Dendritic cell treated with granulocyte-macrophage colony-stimulating factor and Interleukin-4, amounts not matched to agents 40 ng/mL and 50 ng/mL, for 4 days (primary cell): ENCODE results near the gene RGS10.

ENCODE experiments used
- H3K27ac Mint-ChIP-seq: one replicate; pipeline ENCODE4 v1.8.0; 2022; ENCODE audit warnings: mild to moderate bottlenecking, mixed read lengths
- H3K27me3 Mint-ChIP-seq: one replicate; pipeline ENCODE4 v1.8.0; 2022; ENCODE audit warnings: mild to moderate bottlenecking, mixed read lengths
- H3K36me3 Mint-ChIP-seq: one replicate; pipeline ENCODE4 v1.8.0; 2022; ENCODE audit warnings: low read depth, mixed read lengths
- H3K4me1 Mint-ChIP-seq: one replicate; pipeline ENCODE4 v1.8.0; 2022; ENCODE audit warnings: low read depth, mixed read lengths
- H3K4me3 Mint-ChIP-seq: one replicate; pipeline ENCODE4 v1.8.0; 2022; ENCODE audit warnings: mild to moderate bottlenecking, moderate library complexity, mixed read lengths
- H3K9me3 Mint-ChIP-seq: one replicate; pipeline ENCODE4 v1.8.0; 2022; ENCODE audit warnings: mixed read lengths
- intact Hi-C: fragments of 100-400 bp; cut with micrococcal nuclease; formaldehyde crosslinking; loops from one replicate; pipeline ENCODE4 v1.15.0; 2022

RGS10 gene

DNA sequence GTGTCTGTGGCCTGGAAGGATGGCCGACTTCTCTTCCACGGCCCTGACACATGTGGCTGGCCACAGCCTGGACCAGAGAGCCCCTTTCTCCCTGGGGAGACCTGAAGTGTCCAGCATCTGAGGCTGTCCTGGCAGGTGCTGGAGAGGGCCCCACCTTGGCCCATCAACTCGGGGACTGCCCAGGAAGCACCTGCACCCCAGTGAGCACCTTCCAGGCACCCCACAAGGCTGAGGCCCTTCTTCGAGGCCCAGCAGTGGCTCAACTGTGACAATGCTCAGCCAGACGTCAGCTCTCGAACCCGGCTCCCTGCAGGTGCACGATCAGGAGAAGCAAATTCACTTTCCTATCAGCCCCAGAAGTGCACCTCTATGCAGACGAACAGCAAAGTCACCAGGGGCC is 24.3 kb downstream of the RGS10 start:
- Mint-ChIP-seq H3K4me1 (peaks cover 67% of the 10 kb centered on the region), H3K9me3 (no peaks in the 10 kb centered on the region), H3K27me3 (no peaks in the 10 kb centered on the region), H3K27ac (peak overlapping the region; percentile 77), H3K4me3 (no peak overlapping the region), H3K36me3 (peaks cover 79% of the 10 kb centered on the region)
- intact Hi-C loops = no loop called here

DNA sequence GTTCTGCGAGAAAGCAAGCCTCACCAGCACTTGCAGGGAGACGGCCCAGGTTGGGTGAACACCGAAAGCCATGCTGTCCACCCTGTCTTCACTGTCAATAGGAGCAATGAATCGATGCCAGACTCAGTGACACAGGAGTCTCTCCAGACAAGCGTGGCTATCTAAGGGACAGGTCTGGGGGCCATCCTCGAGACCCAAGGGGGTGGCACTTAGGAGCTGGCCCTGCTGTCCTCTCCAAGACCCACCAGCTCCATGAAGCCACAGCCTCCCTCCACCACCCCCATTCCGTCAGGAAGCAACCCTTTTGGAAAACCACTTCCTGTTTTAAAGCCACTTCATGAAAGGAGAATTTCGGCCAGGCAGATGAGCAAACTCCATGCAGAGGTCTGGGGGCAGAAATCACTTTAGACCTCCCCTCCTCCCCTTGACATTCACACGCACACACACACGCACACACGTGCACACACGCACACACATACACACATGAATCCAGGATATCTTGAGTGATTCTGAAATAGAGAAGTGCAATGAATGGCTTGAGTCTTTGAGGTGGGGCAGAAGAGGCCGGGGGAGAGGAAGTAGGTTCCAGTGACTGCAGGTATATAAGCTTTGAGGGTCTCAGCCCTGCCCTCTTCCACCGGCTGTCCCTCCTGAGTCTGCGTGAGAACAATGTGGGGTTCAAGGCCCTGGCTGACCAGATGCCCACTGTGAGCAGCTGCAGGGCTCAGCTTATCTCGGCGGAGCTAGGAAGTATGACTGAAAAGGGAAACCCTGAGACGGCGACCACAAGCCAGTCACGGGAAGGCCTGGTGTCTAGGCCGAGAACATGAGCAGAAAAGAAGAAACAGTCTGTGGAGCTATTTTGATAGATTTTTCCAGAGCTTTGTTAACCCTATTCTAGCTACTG is 25.0 kb downstream of the RGS10 start:
- peaks cover 79% of the 10 kb centered on the region for H3K36me3 Mint-ChIP-seq
- H3K9me3 Mint-ChIP-seq = no peaks in the 10 kb centered on the region
- no peaks in the 10 kb centered on the region for H3K27me3 Mint-ChIP-seq
- H3K27ac Mint-ChIP-seq = peak overlapping the region; percentile 77
- intact Hi-C loops = loop anchor here (1.0 kb wide), 2 partner anchors 25 to 79 kb away; partner anchors contain the start of genes RGS10 and TIAL1
- peaks cover 67% of the 10 kb centered on the region for H3K4me1 Mint-ChIP-seq
- H3K4me3 Mint-ChIP-seq = peak overlapping the region; percentile 52

DNA sequence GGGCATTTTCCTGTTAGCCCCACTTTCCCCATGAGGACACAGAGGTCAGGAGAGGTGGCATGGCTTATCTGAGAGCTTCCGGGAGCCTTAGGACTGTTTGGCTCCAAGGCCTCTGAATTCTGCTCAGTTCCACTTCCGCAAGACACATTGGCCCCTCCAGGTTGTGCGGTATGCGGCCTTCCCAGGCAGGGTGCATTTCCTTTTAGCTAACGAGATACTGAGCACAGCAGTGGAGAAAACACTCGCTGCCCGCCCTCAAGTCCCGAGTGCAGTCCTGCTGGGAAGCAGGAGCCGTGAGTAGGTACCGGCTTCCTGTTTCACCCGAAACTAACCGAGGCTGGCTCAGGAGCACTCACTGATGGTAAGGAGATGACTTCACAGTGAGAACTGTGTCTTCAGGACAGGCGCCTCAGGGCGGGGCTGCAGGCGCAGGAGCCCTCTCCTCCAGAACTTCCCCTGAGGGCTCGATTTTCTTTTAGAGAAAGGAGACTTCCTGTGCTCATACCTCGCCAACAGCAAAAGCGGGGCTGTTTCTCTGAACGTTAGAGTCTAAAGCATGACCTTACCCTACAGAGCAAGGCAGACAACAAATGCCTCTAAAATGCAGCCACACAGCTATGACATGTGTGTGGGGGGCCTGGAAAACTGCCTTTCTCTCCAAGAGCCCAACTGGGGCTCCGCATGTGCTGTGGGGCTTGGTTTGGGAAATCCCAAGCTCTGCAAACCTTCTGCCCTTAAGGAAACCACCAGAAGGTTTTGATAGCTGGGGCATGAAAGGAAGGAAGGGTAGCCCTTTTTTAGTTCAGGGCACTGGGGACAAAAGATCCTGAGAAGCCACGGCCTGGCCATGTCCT is 25.9 kb downstream of the RGS10 start:
- Mint-ChIP-seq H3K9me3 (no peaks in the 10 kb centered on the region), H3K36me3 (peaks cover 79% of the 10 kb centered on the region), H3K4me1 (peaks cover 61% of the 10 kb centered on the region), H3K27ac (peak overlapping the region; percentile 77), H3K27me3 (no peaks in the 10 kb centered on the region), H3K4me3 (peak overlapping the region; percentile 54)
- intact Hi-C loops = loop anchor here (1.0 kb wide), 2 partner anchors 26 to 80 kb away; partner anchors contain the start of genes RGS10 and TIAL1

DNA sequence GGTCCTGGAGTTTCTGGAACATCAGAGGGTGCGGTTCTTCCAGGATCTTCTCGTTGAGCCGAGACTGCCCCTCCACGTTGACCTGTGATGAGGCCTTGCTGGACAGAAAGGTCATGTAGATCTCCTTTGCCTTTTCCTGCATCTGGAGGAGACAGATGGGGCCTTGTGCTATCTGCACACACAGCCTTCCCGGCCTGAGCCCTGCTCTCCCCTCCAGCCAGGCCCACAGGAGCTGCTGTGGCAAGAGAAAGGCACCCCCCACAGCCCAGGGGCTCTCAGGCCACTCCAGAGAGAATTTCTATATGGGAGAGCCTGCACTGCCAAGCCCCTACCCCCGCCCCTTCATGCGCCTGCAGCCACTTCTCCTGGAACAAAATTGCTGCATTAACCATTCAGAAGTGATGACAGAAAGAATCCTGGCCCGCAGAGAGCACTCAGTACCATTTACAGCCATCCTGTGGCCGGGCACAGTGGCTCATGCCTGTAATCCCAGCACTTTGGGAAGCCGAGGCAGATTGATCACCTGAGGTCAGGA is 26.9 kb downstream of the RGS10 start:
- intact Hi-C loops = no loop called here
- Mint-ChIP-seq H3K36me3 (peaks cover 79% of the 10 kb centered on the region), H3K4me3 (no peak overlapping the region), H3K27ac (peak overlapping the region; percentile 77), H3K27me3 (no peaks in the 10 kb centered on the region), H3K4me1 (peaks cover 55% of the 10 kb centered on the region), H3K9me3 (no peaks in the 10 kb centered on the region)

DNA sequence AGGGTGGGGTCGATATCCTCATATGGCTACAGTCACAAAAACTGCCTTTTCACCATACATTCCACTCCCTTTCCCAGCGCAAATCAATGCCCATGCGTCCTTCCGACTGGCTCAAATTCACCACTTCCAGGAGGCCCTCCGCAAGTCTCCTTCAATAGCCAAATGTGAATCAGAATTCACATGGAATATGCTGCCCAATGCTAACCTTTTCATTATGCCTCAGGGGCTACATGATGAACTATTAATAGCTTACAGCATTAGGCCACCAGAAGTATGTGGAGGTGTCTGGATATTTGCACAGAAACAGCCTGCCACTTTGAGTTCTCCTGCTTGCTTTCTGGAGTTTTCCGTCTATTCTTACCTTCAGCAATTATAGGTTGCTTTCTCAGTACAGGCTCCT is 27.7 kb downstream of the RGS10 start:
- peaks cover 79% of the 10 kb centered on the region for H3K36me3 Mint-ChIP-seq
- intact Hi-C loops = no loop called here
- no peak overlapping the region for H3K4me3 Mint-ChIP-seq
- H3K4me1 Mint-ChIP-seq = peaks cover 52% of the 10 kb centered on the region
- H3K27ac Mint-ChIP-seq = peak overlapping the region; percentile 52
- H3K9me3 Mint-ChIP-seq = no peaks in the 10 kb centered on the region
- no peaks in the 10 kb centered on the region for H3K27me3 Mint-ChIP-seq

DNA sequence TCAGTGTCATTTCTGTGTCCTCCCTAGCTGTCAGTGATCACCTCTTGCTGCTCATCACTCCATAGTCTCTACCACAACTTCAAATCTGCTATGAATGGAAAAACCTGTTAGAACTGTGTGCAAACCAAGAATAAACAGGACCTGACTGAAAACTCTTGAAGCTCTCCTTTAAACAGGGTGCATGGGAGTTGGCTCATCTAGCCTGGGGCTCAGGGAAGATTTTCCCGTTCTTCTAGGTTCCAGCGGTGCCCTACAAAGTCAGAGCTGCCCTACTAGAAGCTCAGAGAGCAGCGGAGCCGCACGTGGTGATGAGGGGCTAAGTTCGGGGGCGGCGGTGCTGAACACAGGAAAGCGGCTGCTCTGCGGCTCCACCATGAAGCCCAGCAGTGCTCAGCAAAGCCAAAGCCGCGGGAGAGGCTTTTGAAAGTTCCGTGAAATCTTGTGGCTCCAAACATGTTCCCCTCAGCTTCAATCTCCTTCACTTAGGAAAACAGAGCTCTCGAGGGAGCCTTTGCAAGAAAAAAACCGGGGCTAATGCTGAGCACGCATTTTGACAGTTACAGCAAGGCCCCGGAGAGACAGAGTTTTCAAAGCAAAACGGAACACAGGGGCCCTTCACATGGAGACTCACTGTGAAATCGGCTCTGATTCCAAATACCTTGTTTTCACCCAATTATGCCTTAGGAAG is 30.5 kb downstream of the RGS10 start:
- no peak overlapping the region for H3K4me3 Mint-ChIP-seq
- peaks cover 23% of the 10 kb centered on the region for H3K4me1 Mint-ChIP-seq
- peaks cover 89% of the 10 kb centered on the region for H3K36me3 Mint-ChIP-seq

DNA sequence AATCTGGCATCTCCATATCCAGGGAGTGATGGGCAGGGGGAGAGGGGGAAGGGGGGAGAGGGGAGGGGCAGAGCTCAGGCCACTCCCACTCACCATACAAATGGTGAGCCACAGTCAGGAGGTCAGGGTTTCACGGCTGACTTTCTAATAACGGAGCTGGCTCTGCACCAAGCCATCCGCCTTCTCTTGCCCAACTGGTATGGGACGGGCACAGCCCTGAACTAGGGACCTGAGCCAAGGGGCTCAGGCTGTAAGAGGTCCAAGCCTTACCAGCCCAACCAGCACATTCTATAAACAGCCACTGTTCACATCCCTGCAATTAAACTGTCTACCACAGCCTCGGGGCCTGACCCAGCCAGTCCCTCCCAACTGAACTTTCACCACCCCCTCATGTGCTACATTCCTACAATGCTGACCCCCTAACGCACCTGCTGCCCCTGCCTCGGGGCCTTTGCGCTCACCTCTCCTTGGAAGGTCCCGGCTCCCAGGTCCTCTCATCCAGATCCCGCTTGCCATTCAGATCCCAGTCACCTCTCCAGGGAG is 32.5 kb downstream of the RGS10 start:
- H3K36me3 Mint-ChIP-seq = peaks cover 100% of the 10 kb centered on the region
- H3K27me3 Mint-ChIP-seq = no peaks in the 10 kb centered on the region

More for the DNA sequence above, 30.5 kb downstream of the RGS10 start:
- H3K27ac Mint-ChIP-seq = no peak overlapping the region
- H3K27me3 Mint-ChIP-seq = no peaks in the 10 kb centered on the region
- H3K9me3 Mint-ChIP-seq = no peaks in the 10 kb centered on the region
- intact Hi-C loops = no loop called here

DNA sequence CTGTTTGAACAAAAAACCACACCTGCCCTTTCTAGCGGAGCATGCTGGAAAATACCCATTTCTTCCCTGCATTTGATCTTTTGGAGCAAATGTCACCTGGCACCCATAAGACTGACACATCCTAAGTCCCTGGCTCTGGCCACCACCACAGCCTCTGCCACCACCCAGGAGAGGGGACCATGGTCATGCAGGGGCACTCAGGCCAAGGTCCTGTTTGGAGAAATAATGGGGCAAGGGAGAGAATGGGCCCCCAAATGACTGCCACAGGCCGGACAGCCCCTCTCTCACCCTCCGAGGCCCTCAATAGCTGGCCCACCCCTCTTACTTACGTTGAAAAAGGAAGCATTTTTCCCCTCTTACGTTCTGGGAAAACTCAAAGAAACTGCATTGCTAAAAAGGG is 35.4 kb downstream of the RGS10 start:
- Mint-ChIP-seq H3K27ac (no peak overlapping the region), H3K4me3 (no peak overlapping the region), H3K27me3 (no peaks in the 10 kb centered on the region), H3K9me3 (no peaks in the 10 kb centered on the region), H3K4me1 (peaks cover 4% of the 10 kb centered on the region), H3K36me3 (peaks cover 100% of the 10 kb centered on the region)
- intact Hi-C loops = no loop called here

More for the DNA sequence above, 32.5 kb downstream of the RGS10 start:
- Mint-ChIP-seq H3K4me3 (no peak overlapping the region), H3K4me1 (peaks cover 4% of the 10 kb centered on the region), H3K27ac (no peak overlapping the region), H3K9me3 (no peaks in the 10 kb centered on the region)
- intact Hi-C loops = no loop called here

DNA sequence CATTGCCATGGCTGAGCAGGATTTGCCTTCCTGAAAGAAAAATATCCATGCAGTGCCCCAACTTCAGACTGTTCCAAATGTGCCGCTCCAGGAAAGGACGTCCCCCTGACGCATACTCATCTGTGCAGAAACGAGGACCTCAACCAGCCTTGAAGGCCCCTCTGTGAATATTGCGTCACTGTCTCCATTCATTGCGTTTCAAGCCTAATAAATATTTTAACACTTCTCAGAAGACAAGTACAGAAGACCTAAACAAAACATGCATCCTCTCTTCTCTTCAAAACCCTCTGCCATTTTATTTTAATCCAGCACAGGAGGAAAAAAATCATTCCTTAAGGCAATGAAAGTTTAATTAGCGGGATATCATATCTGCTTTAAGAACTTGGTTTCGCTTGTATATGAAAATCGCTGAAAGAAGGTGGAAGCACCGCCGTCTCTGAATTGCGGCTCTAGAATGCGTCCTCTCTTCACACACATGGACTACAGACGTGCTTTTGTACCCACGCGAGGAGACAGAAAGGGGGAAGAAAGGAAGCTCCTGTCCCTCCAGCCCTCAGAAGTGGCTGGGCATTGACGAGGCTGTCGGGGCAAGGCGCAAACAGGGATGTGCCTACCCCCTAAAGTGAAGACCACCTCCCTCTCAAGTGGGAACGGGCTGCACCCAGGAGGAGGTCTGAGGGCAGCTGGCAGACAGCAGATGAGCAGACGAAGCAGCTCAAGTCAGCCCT is 36.8 kb downstream of the RGS10 start:
- no peak overlapping the region for H3K27ac Mint-ChIP-seq
- no peaks in the 10 kb centered on the region for H3K27me3 Mint-ChIP-seq
- H3K4me1 Mint-ChIP-seq = peaks cover 4% of the 10 kb centered on the region
- no peaks in the 10 kb centered on the region for H3K9me3 Mint-ChIP-seq
- peaks cover 98% of the 10 kb centered on the region for H3K36me3 Mint-ChIP-seq
- intact Hi-C loops = no loop called here
- no peak overlapping the region for H3K4me3 Mint-ChIP-seq

DNA sequence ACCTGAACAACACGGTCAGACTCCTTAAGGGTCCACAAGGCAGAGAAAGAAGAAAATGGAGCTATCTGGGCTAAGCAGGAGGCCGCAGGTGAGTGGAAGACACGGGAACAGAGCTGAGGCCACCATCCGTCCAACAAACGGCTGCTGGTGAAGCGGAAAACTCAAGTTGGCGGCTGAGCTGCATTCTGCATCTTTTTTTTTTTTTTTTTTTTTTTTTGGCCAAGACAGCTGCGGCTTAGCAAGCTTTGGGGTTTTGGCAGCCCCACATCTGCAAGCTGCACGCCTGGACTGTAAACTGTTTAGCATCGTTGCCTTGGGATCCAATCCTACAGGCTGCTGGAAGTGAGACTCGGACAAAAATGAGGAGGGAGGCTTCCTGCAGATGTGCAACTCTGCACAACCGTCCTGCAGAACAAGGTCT is 37.4 kb downstream of the RGS10 start:
- H3K27ac Mint-ChIP-seq = no peak overlapping the region
- H3K36me3 Mint-ChIP-seq = peaks cover 97% of the 10 kb centered on the region
- peaks cover under 1% of the 10 kb centered on the region for H3K4me1 Mint-ChIP-seq

DNA sequence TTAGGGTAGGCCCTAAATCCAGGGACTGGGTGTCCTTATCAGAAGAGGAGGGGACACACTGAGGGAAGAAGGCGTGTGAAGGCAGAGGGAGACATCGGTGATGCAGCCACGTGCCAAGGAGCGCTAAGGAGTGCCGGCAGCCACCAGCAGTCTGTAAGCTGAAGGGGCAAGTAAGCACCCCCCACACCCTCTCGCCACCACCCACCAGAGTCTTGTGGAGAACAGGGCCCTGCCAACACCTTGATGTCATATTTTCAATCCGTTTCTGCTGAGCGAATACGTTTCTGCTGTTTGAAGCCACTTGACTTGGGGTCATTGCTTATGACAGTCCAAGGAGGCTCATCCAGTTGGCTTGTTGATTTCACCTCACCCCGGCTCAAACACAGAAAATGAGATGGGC is 37.9 kb downstream of the RGS10 start:
- H3K9me3 Mint-ChIP-seq = no peaks in the 10 kb centered on the region
- intact Hi-C loops = no loop called here
- no peaks in the 10 kb centered on the region for H3K27me3 Mint-ChIP-seq
- H3K4me1 Mint-ChIP-seq = no peaks in the 10 kb centered on the region
- H3K4me3 Mint-ChIP-seq = no peak overlapping the region
- peaks cover 97% of the 10 kb centered on the region for H3K36me3 Mint-ChIP-seq
- no peak overlapping the region for H3K27ac Mint-ChIP-seq

More for the DNA sequence above, 37.4 kb downstream of the RGS10 start:
- Mint-ChIP-seq H3K9me3 (no peaks in the 10 kb centered on the region), H3K27me3 (no peaks in the 10 kb centered on the region), H3K4me3 (no peak overlapping the region)
- intact Hi-C loops = no loop called here

DNA sequence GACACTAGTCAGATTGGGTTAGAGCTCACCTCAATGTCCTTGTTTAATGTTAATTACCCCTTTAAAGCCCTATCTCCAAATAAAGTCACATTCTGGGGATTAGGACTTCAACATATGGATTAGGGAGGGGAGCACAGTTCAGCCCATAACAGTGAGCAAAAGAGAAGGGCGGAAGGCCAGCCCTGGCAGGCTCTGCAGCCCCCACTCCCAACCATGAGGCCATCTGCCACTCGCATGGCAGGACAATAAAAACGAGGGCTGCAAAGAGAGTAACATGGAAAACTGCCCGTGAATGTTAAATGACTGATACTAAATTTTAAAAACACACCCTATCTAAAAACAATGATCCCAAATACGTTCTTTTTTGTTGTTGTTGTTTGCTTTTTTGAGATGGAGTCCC is 38.7 kb downstream of the RGS10 start:
- Mint-ChIP-seq H3K27ac (no peak overlapping the region), H3K27me3 (no peaks in the 10 kb centered on the region), H3K4me1 (no peaks in the 10 kb centered on the region), H3K9me3 (no peaks in the 10 kb centered on the region), H3K4me3 (no peak overlapping the region), H3K36me3 (peaks cover 97% of the 10 kb centered on the region)
- intact Hi-C loops = no loop called here
